ENCODE results near the gene STPG3. TPM values are rescaled to one million over a fixed set of nuclear protein-coding genes. Genes with fewer than 3 reads are reported as not detected.

Gene STPG3
- total and polyA plus RNA-seq, 9 of the 15 experiments (the other 6 are each of a cell fraction or from before 2014, with no cell fraction given) = not detected

GRCh38 chr9:137205126-137206069, 45.7 kb upstream of the STPG3 start, which contains the start of the genes NDOR1 and TMEM203 (continued):
- 0 out of 2 replicates have a peak, but pooled peaks have one; percentile 30 for TF ChIP-seq ZNF592 (IDR thresholded peaks at IDR 0.05)
- TF ChIP-seq ZHX1 (conservative IDR thresholded peaks at IDR 0.05; ENCODE audit: low read length) = 0 out of 2 replicates have a peak, but pooled peaks have one; percentile 51
- peak in 1 of 2 experiments; percentile 46; a peak in 1 of 4 replicates for TF ChIP-seq FOXK2 (conservative IDR thresholded peaks at IDR 0.05 in 1 of 2, IDR thresholded peaks at IDR 0.05 in 1 of 2; ENCODE audit: low read depth in 2 of 2)
- peak; percentile 66 to 96 (median 93) for TF ChIP-seq YY1 (IDR thresholded peaks at IDR 0.05; ENCODE audit: borderline replicate concordance in 1 of 3, control insufficient read depth in 1 of 3, extremely low read depth in 1 of 3, insufficient read depth in 3 of 3, insufficient read length in 1 of 3, insufficient replicate concordance in 2 of 3, low read depth in 1 of 3, low read length in 2 of 3)
- TF ChIP-seq IRF1 (CRISPR knock-in tag; IDR thresholded peaks at IDR 0.05; ENCODE audit: borderline replicate concordance) = 0 out of 2 replicates have a peak, but pooled peaks have one; percentile 48
- 0 out of 2 replicates have a peak, but pooled peaks have one; percentile 27 for TF ChIP-seq NR2C2 (CRISPR knock-in tag; IDR thresholded peaks at IDR 0.05)
- peak; percentile 73; the same call in 1 of the 2 replicates for TF ChIP-seq NR2C2 (tag; IDR thresholded peaks at IDR 0.05)
- peak; percentile 80; the same call in 1 of the 2 replicates for TF ChIP-seq ZNF395 (CRISPR knock-in tag; IDR thresholded peaks at IDR 0.05)
- TF ChIP-seq ZBTB7A (IDR thresholded peaks at IDR 0.05; ENCODE audit: borderline replicate concordance, control insufficient read depth, low read depth, low read length) = peak; percentile 47; the same call in 1 of the 2 replicates
- TF ChIP-seq FOXP4 (CRISPR knock-in tag; IDR thresholded peaks at IDR 0.05; ENCODE audit: borderline replicate concordance) = peak; percentile 45; the same call in 1 of the 2 replicates
